H1 (cell line): ENCODE data around the gene OCRL. TPM values are rescaled to one million over a fixed set of nuclear protein-coding genes. Genes with fewer than 3 reads are reported as not detected.

Experiments
- CTCF ChIA-PET: fragments of 300-600 bp; sonication (Branson Sonifier 250); formaldehyde crosslinking; loops from one replicate; lab custom pipeline; 2021; ENCODE audit not compliant: partially characterized antibody; lab: Charles Lee
- POLR2A ChIA-PET: fragments of 300-600 bp; sonication (Branson Sonifier 250); formaldehyde crosslinking; loops from one replicate; lab custom pipeline; 2021; ENCODE audit warnings: inconsistent platforms; ENCODE audit not compliant: partially characterized antibody; lab: Charles Lee
- DNase-seq, 2 experiments: peaks; one replicate each; pipeline versions ENCODE4 v3.0.0 to v3.0.0-alpha.2; 2010 to 2022; ENCODE audit warnings: low spot score in 2 of 2, low read depth in 1 of 2, mixed read lengths in 1 of 2
- FAIRE-seq: peaks from 2 replicates; lab custom pipeline; 2011; peaks lifted over from hg19 to GRCh38; lab: Jason Lieb, UNC
- H2AFZ ChIP-seq: 2 replicates; pipeline ENCODE4 v1.8.1; 2012; ENCODE audit warnings: low read length, inconsistent platforms
- H2AK5ac ChIP-seq: 2 replicates; pipeline ENCODE4 v1.6.1; 2013; ENCODE audit warnings: low read depth, low read length
- H2BK120ac ChIP-seq: replicated peaks from 2 replicates; pipeline ENCODE3; 2013; ENCODE audit warnings: low read depth, low read length, inconsistent platforms
- H2BK12ac ChIP-seq: 2 replicates; pipeline ENCODE4 v1.6.1; 2013; ENCODE audit warnings: low read depth, low read length
- H2BK15ac ChIP-seq: 2 replicates; pipeline ENCODE4 v1.6.1; 2013; ENCODE audit warnings: low read length
- H2BK20ac ChIP-seq: 2 replicates; pipeline ENCODE4 v1.6.1; 2013; ENCODE audit warnings: low read length
- H2BK5ac ChIP-seq: 2 replicates; pipeline ENCODE4 v1.6.1; 2013; ENCODE audit warnings: low read depth, low read length
- H3K14ac ChIP-seq: 2 replicates; pipeline ENCODE4 v1.6.1; 2013; ENCODE audit warnings: inconsistent platforms; ENCODE audit not compliant: insufficient read length
- H3K18ac ChIP-seq: 2 replicates; pipeline ENCODE4 v1.6.1; 2013; ENCODE audit warnings: low read length; ENCODE audit errors: extremely low read depth
- H3K23ac ChIP-seq: 2 replicates; pipeline ENCODE4 v1.6.1; 2013; ENCODE audit warnings: inconsistent platforms; ENCODE audit not compliant: insufficient read length
- H3K23me2 ChIP-seq: 2 replicates; pipeline ENCODE4 v1.6.1; 2013; ENCODE audit warnings: low read depth, low read length
- H3K27ac ChIP-seq: 2 replicates; pipeline ENCODE4 v1.6.1; 2011; ENCODE audit warnings: low read depth, low read length, inconsistent platforms
- H3K27me3 ChIP-seq, 4 experiments: replicated peaks in 1 of 4; 1 replicate in 1 of 4; 2 replicates in 3 of 4; pipeline versions ENCODE4 v1.6.1 to v1.8.1; 2011 to 2013; ENCODE audit warnings: low read length in 3 of 4, mild to moderate bottlenecking in 3 of 4, inconsistent platforms in 2 of 4, mixed read lengths in 2 of 4, moderate library complexity in 1 of 4; ENCODE audit not compliant: control insufficient read depth in 3 of 4, insufficient read depth in 3 of 4; ENCODE audit errors: extremely low read depth in 1 of 4
- H3K36me3 ChIP-seq, 4 experiments: 2 replicates each; pipeline versions ENCODE4 v1.6.1 to v1.8.1; 2011 to 2013; ENCODE audit warnings: mild to moderate bottlenecking in 4 of 4, low read length in 3 of 4, moderate library complexity in 2 of 4, control low read depth in 1 of 4, inconsistent platforms in 1 of 4; ENCODE audit not compliant: insufficient read depth in 4 of 4, control insufficient read depth in 2 of 4
- H3K4ac ChIP-seq: replicated peaks from 2 replicates; pipeline ENCODE3; 2013; ENCODE audit warnings: low read length, low read depth, mixed read lengths, inconsistent platforms; ENCODE audit not compliant: insufficient read length
- H3K4me1 ChIP-seq, 4 experiments: replicated peaks in 1 of 4; 1 replicate in 1 of 4; 2 replicates in 3 of 4; pipeline versions ENCODE4 v1.6.1 to v1.8.1; 2011 to 2013; ENCODE audit warnings: low read length in 3 of 4, inconsistent platforms in 2 of 4, mixed read lengths in 1 of 4; ENCODE audit not compliant: insufficient read depth in 4 of 4, control insufficient read depth in 3 of 4
- H3K4me2 ChIP-seq, 2 experiments: 2 replicates each; pipeline versions ENCODE4 v1.6.1 to v1.8.1; 2011 to 2013; ENCODE audit warnings: low read depth in 2 of 2, low read length in 2 of 2, control low read depth in 1 of 2, inconsistent platforms in 1 of 2, mild to moderate bottlenecking in 1 of 2; ENCODE audit not compliant: insufficient read depth in 1 of 2
- H3K4me3 ChIP-seq, 4 experiments: fragments of 200-600, 300-600 bp in 1 of 4; sonication (generic), shearing (Covaris generic), sonication (Bioruptor Twin) in 1 of 4; 2 replicates each; pipeline versions ENCODE4 v1.5.1 to v1.8.1; 2011 to 2016; ENCODE audit warnings: low read length in 4 of 4, low read depth in 3 of 4, control low read depth in 2 of 4, inconsistent platforms in 2 of 4, mild to moderate bottlenecking in 2 of 4, mixed read lengths in 1 of 4, moderate library complexity in 1 of 4; ENCODE audit not compliant: insufficient read depth in 2 of 4; ENCODE audit errors: extremely low read depth in 1 of 4
- H3K56ac ChIP-seq: replicated peaks from 2 replicates; pipeline ENCODE3; 2013; ENCODE audit warnings: low read depth, mild to moderate bottlenecking, mixed read lengths, low read length, inconsistent platforms; ENCODE audit not compliant: insufficient read length
- H3K79me1 ChIP-seq: 2 replicates; pipeline ENCODE4 v1.6.1; 2013; ENCODE audit warnings: low read depth, low read length, control low read depth
- H3K79me2 ChIP-seq, 2 experiments: 2 replicates each; pipeline versions ENCODE4 v1.6.1 to v1.8.1; 2012 to 2013; ENCODE audit warnings: low read length in 2 of 2, mild to moderate bottlenecking in 2 of 2, inconsistent platforms in 1 of 2; ENCODE audit not compliant: insufficient read depth in 2 of 2, control insufficient read depth in 1 of 2
- H3K9ac ChIP-seq, 4 experiments: replicated peaks in 1 of 4; 1 replicate in 1 of 4; 2 replicates in 3 of 4; pipeline versions ENCODE4 v1.6.1 to v1.8.1; 2011 to 2013; ENCODE audit warnings: low read depth in 3 of 4, low read length in 3 of 4, control low read depth in 2 of 4, mild to moderate bottlenecking in 2 of 4, moderate library complexity in 2 of 4, inconsistent platforms in 1 of 4; ENCODE audit errors: extremely low read depth in 1 of 4
- H3K9me3 ChIP-seq, 2 experiments: 2 replicates each; pipeline versions ENCODE4 v1.6.1 to v1.8.1; 2012 to 2013; ENCODE audit warnings: mild to moderate bottlenecking in 2 of 2, moderate library complexity in 2 of 2, control low read depth in 1 of 2, inconsistent platforms in 1 of 2, low read depth in 1 of 2, low read length in 1 of 2, mixed read lengths in 1 of 2; ENCODE audit not compliant: insufficient read depth in 2 of 2
- H4K20me1 ChIP-seq, 2 experiments: replicated peaks in 1 of 2; 2 replicates each; pipeline versions ENCODE3 to v1.8.1; 2011 to 2013; ENCODE audit warnings: inconsistent platforms in 2 of 2, low read length in 2 of 2, mild to moderate bottlenecking in 1 of 2; ENCODE audit not compliant: insufficient read depth in 2 of 2, control insufficient read depth in 1 of 2
- H4K5ac ChIP-seq: 2 replicates; pipeline ENCODE4 v1.6.1; 2013; ENCODE audit warnings: low read length, low read depth, mixed read lengths, inconsistent platforms; ENCODE audit not compliant: insufficient read length
- H4K8ac ChIP-seq: 2 replicates; pipeline ENCODE4 v1.8.0; 2013; ENCODE audit warnings: mild to moderate bottlenecking, moderate library complexity, low read length, inconsistent platforms; ENCODE audit not compliant: insufficient read depth; ENCODE audit errors: extremely low read depth
- H4K91ac ChIP-seq: replicated peaks from 2 replicates; pipeline ENCODE3; 2013; ENCODE audit warnings: low read length, mixed read lengths, inconsistent platforms; ENCODE audit not compliant: insufficient read length
- PHF8 ChIP-seq: fragments of 200-600 bp; sonication (generic); conservative IDR thresholded peaks from 2 replicates; pipeline ENCODE4 v1.7.1; 2012; ENCODE audit warnings: low read depth, mild to moderate bottlenecking, inconsistent platforms, low read length, moderate library complexity
- WGBS, 2 experiments: shearing (Covaris generic) in 1 of 2; methylation state at CpG; one replicate each; pipeline versions ENCODE4 v1.1.6 to v1.1.7; 2013 to 2015; ENCODE audit warnings: low lambda C conversion rate in 2 of 2, mixed read lengths in 2 of 2, inconsistent platforms in 1 of 2, low coverage in 1 of 2, missing lambda C conversion rate in 1 of 2; ENCODE audit not compliant: insufficient replicate concordance in 2 of 2, insufficient coverage in 1 of 2, insufficient read length in 1 of 2; ENCODE audit errors: extremely low coverage in 1 of 2, missing lambda C conversion rate in 1 of 2; 5-methylcytosine and 5-hydroxymethylcytosine counted together
- polyA plus RNA-seq, 7 experiments: library from polyadenylated mRNA; depleted of rRNA in 3 of 7; stranded (reverse) in 5 of 7; unstranded in 2 of 7; fragments of >200 nt in 5 of 7; fragments of 200-250 nt in 2 of 7; gene quantifications; 1 replicate in 5 of 7; 2 replicates in 1 of 7; 4 replicates in 1 of 7; pipeline versions ENCODE4 v1.2.1 to v1.2.3, GENCODE V29; 2011 to 2013; ENCODE audit warnings: missing spikeins in 2 of 7, mixed read lengths in 2 of 7
- total RNA-seq: library from RNA; stranded (reverse); fragmentation: NEBNext Ultra II Directional; extraction: Animal tissue kit (Norgen Biotek cat#: 25700); gene quantifications from 2 replicates; pipeline ENCODE4 v1.2.1, GENCODE V29; 2021

OCRL gene
- total and polyA plus RNA-seq, 2 of the 8 experiments (the other 6 are each of a cell fraction or from before 2014, with no cell fraction given), result 12.7 to 15.1 TPM

DNA sequence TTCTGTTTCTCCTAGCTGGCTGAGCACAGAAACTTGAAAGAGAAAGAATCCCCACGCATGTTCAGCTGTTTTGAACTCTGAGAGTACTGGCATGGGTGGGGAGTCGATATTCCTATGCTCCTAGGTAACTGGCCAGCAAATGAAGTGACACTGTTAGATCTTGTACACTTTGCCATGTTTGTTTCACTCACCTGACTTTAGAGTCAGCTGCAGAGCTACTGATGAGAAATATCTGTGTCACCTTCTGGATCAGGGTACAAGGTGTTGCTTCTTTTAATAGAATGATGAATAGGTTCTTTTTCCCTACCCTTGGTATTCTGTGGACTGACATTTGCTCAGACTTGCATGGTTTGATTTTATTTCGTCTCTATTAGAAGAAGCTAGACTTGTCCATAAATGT is 28.3 kb downstream of the OCRL start:
- CTCF ChIA-PET, result interaction anchor here (1.8 kb wide), 1 partner anchor 15 kb away, joined by 3 read pairs; no protein-coding TSS in a partner anchor

More for the DNA sequence above, 28.3 kb downstream of the OCRL start:
- Histone ChIP-seq H3K9ac (no peak overlapping the region), H3K27me3 (no peaks in the 10 kb centered on the region), H2BK20ac (no peak overlapping the region), H4K91ac (no peak overlapping the region), H3K14ac (no peak overlapping the region), H3K79me2 (no peaks in the 10 kb centered on the region), H2BK12ac (no peak overlapping the region), H3K27ac (no peak overlapping the region), H2AK5ac (no peak overlapping the region), H2AFZ (no peak overlapping the region), H3K4me1 (no peaks in the 10 kb centered on the region), H3K4ac (no peak overlapping the region), H3K23me2 (no peaks in the 10 kb centered on the region), H3K18ac (no peak overlapping the region), H3K4me3 (no peak overlapping the region), H3K4me2 (no peak overlapping the region), H3K23ac (no peak overlapping the region), H3K36me3 (peaks cover 0 to 38% (median 10%) of the 10 kb centered on the region in 4 experiments; a peak in 6 of 8 replicates), H3K56ac (no peak overlapping the region), H3K79me1 (no peaks in the 10 kb centered on the region), H4K5ac (no peak overlapping the region), H4K20me1 (no peaks in the 10 kb centered on the region), H2BK120ac (no peak overlapping the region), H3K9me3 (no peaks in the 10 kb centered on the region), H4K8ac (no peak overlapping the region), H2BK5ac (no peak overlapping the region), H2BK15ac (no peak overlapping the region)
- TF ChIP-seq PHF8, result no peak
- 91% methylated on average over 2 of the region's 3 CpGs; no CpG with 5 or more reads in 1 of the 2 experiments for WGBS, 2 experiments
- DNase-seq, result no peak
- POLR2A ChIA-PET, result no interaction called here
- FAIRE-seq, result no peak
